GM12801 (cell line): ENCODE results near the gene ITGB5.

ENCODE experiments used
- CTCF ChIP-seq: IDR thresholded peaks from one replicate; pipeline ENCODE4 v1.5.1; 2011; ENCODE audit warnings: control low read depth; ENCODE audit not compliant: insufficient read length; ENCODE audit errors: extremely low read depth

Gene ITGB5

GRCh38 chr3:124926426-124927101 is 39.4 kb upstream of the ITGB5 start:
- no peak for TF ChIP-seq CTCF

- TF ChIP-seq CTCF: no peak
Observed at GRCh38 chr3:124924741-124925140, 37.6 kb upstream of the ITGB5 start.

- no peak for TF ChIP-seq CTCF
Observed at GRCh38 chr3:124923833-124924232, 36.7 kb upstream of the ITGB5 start.

GRCh38 chr3:124920718-124921117 is 33.6 kb upstream of the ITGB5 start:
- no peak for TF ChIP-seq CTCF

- no peak for TF ChIP-seq CTCF
Observed at GRCh38 chr3:124919756-124920155, 32.6 kb upstream of the ITGB5 start.

GRCh38 chr3:124918524-124918923 is 31.4 kb upstream of the ITGB5 start:
- TF ChIP-seq CTCF: no peak

GRCh38 chr3:124916837-124917409 is 29.8 kb upstream of the ITGB5 start:
- TF ChIP-seq CTCF: no peak
